Brain microvascular endothelial cell (primary cell): ENCODE measurements around the gene ADGRF3.
"Not testable (repeated sequence)": the region's sequence is repeated elsewhere in the genome, so short reads cannot be mapped to it uniquely, and the experiment has no call there.

Source experiments
- DNase-seq: peaks from one replicate; pipeline ENCODE4 v3.0.0-alpha.2; 2020
- H3K27ac ChIP-seq: fragments of 250-450 bp; sonication (Bioruptor Pico); 2 replicates; pipeline ENCODE4 v1.5.1; 2020; ENCODE audit warnings: mild to moderate bottlenecking, moderate library complexity
- H3K27me3 ChIP-seq: fragments of 250-450 bp; sonication (Bioruptor Pico); replicated peaks from 2 replicates; pipeline ENCODE4 v1.5.1; 2020; ENCODE audit warnings: mild to moderate bottlenecking
- H3K36me3 ChIP-seq: fragments of 250-450 bp; sonication (Bioruptor Pico); replicated peaks from 2 replicates; pipeline ENCODE4 v1.5.1; 2020; ENCODE audit warnings: mild to moderate bottlenecking
- H3K4me3 ChIP-seq: 2 replicates; pipeline ENCODE4 v1.5.1; 2011; ENCODE audit warnings: low read depth, mild to moderate bottlenecking, control low read depth, low read length, moderate library complexity
- CTCF ChIP-seq: IDR thresholded peaks from 2 replicates; pipeline ENCODE4 v1.5.1; 2011; ENCODE audit warnings: low read depth, mild to moderate bottlenecking, moderate library complexity, low read length, control low read depth, inconsistent platforms; ENCODE audit errors: missing control alignments
- in situ Hi-C: cut with HindIII; loops from 2 replicates; pipeline ENCODE4 v1.10.0; 2017; ENCODE audit warnings: low sequenced_read_pairs, low pct_ligation_motif_present

The ADGRF3 gene

GRCh38 chr2:26327291-26328272, 19.0 kb downstream of the ADGRF3 start:
- peak; percentile 6 for DNase-seq
- Histone ChIP-seq H3K36me3 (no peaks in the 10 kb centered on the region), H3K27me3 (no peaks in the 10 kb centered on the region), H3K4me3 (no peak overlapping the region), H3K27ac (no peak overlapping the region)
- in situ Hi-C loops: no loop called here
- TF ChIP-seq CTCF: no peak

- no peaks in the 10 kb centered on the region for H3K36me3 ChIP-seq
- no peaks in the 10 kb centered on the region for H3K27me3 ChIP-seq
- H3K27ac ChIP-seq: no peak overlapping the region
- in situ Hi-C loops: no loop called here
- TF ChIP-seq CTCF: no peak
- no peak overlapping the region for H3K4me3 ChIP-seq
- DNase-seq: no peak
Observed at GRCh38 chr2:26326514-26326913, 20.1 kb downstream of the ADGRF3 start.

GRCh38 chr2:26325851-26326250, 20.7 kb downstream of the ADGRF3 start:
- Histone ChIP-seq H3K4me3 (no peak overlapping the region), H3K36me3 (no peaks in the 10 kb centered on the region), H3K27ac (no peak overlapping the region), H3K27me3 (no peaks in the 10 kb centered on the region)
- no peak for DNase-seq
- in situ Hi-C loops: no loop called here
- no peak for TF ChIP-seq CTCF

- no peaks in the 10 kb centered on the region for H3K27me3 ChIP-seq
- DNase-seq: no peak
- no peaks in the 10 kb centered on the region for H3K36me3 ChIP-seq
- in situ Hi-C loops: no loop called here
- no peak overlapping the region for H3K4me3 ChIP-seq
- no peak overlapping the region for H3K27ac ChIP-seq
- TF ChIP-seq CTCF: no peak
Observed at GRCh38 chr2:26324903-26325302, 21.7 kb downstream of the ADGRF3 start.

GRCh38 chr2:26324479-26324878, 22.1 kb downstream of the ADGRF3 start:
- in situ Hi-C loops, H3K27me3 ChIP-seq: not testable (repeated sequence)

GRCh38 chr2:26318950-26319349, 27.6 kb downstream of the ADGRF3 start:
- H3K27ac ChIP-seq: no peak overlapping the region
- no peaks in the 10 kb centered on the region for H3K36me3 ChIP-seq
- no peak for TF ChIP-seq CTCF
- H3K4me3 ChIP-seq: no peak overlapping the region
- in situ Hi-C loops: no loop called here
- DNase-seq: no peak
- peaks cover 5% of the 10 kb centered on the region for H3K27me3 ChIP-seq

More at GRCh38 chr2:26324479-26324878, 22.1 kb downstream of the ADGRF3 start:
- H3K4me3 ChIP-seq, H3K36me3 ChIP-seq, DNase-seq, H3K27ac ChIP-seq: not testable (repeated sequence)
